ENCODE measurements around the gene GSG1L2.

GSG1L2 gene

DNA sequence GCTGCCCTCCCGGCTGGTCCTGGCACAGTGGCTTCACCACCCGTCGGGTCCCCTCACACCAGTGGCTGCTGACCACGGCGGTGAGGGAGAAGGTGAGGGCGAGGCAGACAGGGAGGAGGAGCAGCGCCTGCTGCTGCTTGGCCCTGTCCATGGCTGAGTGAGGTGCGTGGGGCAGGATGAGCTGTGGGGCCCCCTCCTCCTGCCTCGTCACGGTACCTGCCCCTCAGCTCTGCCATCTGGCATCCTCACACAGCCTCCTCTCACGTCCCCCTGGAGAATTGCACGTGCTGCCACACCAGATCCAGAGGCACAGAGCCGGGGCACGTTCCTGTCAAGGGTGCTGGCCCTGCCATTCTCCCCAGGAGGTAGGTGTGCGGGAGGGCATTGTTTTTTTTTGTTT is at the start of gene GSG1L2:
Gene GSG1L2 (minus strand): TSS at position 159 of the 400 bp plus-strand sequence. CDS start 8 bp downstream, at position 151.
- no peak for DNase-seq

DNA sequence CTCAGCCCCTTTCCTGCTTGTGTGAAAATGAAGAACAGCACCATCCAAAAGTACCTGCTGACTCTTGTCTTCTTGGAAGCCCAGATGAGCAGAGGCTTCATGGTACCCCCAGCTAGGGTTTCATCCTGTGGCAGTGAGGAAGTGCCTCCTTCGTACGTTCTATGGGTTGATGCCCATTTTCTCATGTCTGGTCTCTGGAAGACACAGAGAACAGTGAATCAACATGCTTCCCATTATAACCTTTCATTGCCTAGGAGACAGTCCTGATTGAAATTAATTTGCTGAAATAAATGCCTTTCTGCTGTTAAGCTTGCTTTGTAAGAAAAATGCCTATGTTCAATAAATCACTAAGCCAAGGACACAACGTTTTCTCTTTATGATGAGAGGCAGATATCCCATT is 46.7 kb upstream of the GSG1L2 start:
- no peak for DNase-seq

DNA sequence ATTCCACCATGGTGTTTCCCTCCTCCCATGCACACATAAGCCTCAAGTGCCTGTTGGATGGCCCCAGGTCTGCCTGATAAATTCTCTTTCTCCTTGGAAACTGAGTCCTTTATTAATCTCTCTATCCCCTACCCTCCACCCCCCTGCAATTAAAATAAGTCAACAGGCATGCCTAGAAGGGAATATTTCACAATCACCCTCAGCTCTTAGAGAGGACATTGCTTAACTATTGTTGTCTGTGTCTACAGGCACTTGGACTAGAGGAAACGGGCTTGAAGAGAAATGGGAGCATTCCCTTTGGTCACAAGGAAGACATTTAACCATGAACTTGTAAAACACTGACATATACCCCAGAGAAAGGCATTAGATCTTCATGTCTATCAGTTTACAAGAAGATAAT is 43.7 kb upstream of the GSG1L2 start:
- no peak for DNase-seq

DNA sequence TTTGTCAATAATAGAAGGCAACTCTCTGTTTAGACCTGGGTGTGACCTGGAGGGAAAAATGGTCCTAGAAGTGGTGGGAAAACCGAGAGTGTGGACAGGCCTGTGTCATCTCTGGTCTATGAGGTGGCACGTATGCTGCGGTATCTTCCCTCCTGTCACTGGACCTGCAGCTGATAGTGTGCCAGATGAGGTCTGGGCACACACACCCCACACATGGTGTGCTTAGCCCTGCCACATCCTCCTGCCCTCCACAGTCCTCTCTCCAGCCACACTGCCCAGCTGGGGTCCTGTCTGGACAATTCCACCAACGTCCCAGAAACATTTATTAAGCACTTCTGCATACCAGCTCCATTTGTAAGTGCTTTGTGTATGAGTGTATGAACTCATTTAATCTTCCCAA is 41.1 kb upstream of the GSG1L2 start:
- no peak for DNase-seq

DNA sequence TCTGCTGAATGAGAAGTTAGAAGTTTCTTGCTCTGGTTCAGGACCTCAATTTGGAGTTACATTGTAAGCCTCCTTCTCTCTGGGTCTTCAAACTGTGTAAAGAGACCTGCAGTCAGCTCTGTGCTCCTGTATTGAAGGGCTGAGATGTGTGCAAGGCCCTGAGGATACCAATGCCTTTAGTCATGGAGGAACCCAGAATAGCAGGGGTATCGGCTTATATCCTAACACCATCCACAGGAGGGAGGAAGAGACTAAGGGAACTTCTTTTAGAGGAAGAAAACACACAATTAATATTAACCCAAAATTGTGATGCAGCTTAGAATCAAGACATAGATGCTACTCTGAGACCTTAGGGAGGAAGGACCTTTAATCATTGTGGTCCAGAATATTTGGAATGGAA is 40.3 kb upstream of the GSG1L2 start:
- no peak for DNase-seq

DNA sequence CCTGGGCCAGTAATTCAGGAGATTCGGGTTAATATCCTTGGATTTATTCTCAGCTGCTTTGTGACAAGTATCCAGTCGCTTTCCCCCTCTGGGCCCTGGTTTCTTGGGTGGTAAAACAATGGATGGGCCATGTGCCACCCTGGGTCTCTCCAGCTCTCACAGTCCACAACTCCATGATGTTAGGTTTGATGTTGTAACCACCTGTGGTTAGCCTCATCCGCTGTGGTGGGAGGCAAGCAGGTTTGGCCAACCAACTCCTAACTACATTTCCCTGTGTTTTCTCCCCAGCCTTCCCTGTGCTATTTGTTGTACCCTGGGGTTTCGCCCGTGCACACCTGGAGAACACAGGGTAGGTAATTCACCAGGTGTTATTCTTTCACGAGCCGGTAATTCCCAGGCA is 39.0 kb upstream of the GSG1L2 start:
- no peak for DNase-seq

DNA sequence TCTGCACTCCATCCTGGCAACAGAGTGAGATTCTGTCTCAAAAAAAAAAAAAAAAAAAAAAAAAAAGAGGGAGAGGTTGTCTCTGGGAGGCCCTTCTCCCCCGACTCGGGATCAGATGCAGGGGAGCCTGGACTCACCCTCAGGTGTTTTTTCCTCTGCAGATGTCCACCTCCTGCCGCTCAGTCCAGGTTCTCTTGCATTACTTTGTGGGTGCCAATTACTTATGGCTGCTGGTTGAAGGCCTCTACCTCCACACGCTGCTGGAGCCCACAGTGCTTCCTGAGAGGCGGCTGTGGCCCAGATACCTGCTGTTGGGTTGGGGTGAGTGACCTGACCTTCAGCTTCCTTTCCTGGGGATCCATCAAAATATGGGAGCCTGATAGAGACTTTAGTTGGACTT is 37.9 kb upstream of the GSG1L2 start:
- DNase-seq, result no peak

DNA sequence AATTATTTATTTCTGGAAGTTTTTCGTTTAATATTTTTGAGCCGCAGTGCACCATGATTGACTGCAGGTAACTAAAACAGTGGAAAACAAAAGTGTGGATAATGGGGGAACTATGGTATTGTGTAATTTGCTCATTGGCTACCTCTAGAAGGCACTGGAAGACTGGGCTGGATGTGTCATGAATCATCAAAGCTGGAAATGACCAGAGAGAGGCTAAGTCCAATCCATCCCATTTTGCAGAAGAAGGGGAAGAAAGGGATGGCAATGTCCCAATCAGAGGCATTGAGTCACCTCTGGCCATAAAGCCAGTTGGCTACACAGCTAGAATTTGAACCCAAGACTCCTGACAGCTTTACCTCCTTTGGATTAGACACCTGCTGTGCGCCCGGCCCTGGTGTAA is 33.2 kb upstream of the GSG1L2 start:
- DNase-seq, result no peak

DNA sequence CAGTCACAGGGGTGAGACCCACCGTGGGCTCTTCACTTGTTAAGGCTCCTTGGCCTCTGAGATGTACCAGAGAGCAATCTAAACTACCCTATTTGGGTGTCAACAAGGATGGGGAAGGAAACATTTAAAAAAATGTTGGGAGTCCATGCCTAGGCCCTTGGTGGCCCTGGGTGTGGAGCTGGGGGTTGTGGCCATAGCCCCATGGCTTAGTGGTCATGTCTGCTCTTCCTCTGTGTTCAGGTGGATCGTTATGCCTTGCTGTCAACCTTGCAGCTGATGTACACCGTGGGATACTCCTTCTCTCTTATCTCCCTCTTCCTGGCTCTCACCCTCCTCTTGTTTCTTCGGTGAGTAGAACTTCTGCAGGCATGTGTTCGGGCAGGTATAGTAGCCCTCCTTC is 32.4 kb upstream of the GSG1L2 start:
- DNase-seq, result no peak

DNA sequence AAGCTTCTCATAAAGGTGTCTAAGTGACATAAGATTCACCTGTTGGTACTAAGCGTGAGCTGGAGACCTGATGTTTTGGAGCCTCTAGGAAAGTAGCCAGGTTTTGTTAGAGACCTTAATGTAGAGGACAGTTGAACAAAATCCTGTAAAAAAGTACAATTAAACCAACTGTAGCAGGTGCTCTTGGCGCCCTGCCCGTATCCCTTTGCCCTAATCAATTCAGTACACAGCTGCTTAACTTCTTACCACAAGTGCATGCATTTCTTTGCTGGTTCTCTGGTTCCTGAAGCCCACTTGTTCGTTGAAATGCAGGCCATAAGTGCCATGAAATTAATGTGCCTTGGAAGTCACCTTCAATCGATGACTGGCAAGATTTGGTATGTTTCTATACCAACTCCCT is 28.3 kb upstream of the GSG1L2 start:
- DNase-seq, result no peak

DNA sequence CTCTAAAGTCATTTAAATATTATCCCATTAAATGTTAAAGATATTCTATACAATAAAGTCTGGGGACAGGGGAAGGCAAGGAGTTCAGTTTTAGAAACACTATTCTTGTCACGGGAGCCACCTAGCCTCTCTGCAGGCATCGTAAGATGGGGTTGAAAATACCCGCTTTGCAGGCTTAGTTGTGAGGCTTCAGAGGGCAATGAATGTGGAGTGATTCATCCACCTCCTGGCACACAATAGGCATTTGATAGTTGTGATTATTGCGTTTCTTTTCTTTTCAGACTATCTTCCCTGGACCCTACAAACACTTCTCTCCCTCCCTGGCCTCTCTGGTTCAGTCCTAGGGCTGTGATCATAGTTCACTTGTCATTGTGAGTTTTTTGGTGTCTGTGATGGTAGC is 23.4 kb upstream of the GSG1L2 start:
- DNase-seq, result no peak

DNA sequence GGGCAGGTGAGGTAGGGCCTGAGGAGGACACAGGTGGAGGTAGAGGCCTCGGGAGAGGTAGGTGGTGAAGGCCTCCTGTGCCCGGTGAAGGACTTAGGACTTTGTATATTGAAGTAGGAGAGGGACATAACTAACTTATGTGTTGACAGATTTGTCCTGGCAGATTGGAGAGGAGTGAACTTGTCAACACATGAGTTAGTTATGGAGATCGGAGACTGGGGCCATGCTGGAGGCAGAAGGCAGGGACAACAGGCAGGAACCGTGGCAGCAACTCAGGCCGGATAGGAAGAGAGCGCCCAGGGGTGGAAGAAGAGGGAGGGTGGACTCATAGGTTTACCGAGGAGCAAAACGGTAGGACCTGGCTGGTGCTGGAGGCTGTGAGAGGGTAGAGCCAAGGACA is 22.3 kb upstream of the GSG1L2 start:
- DNase-seq, result no peak

DNA sequence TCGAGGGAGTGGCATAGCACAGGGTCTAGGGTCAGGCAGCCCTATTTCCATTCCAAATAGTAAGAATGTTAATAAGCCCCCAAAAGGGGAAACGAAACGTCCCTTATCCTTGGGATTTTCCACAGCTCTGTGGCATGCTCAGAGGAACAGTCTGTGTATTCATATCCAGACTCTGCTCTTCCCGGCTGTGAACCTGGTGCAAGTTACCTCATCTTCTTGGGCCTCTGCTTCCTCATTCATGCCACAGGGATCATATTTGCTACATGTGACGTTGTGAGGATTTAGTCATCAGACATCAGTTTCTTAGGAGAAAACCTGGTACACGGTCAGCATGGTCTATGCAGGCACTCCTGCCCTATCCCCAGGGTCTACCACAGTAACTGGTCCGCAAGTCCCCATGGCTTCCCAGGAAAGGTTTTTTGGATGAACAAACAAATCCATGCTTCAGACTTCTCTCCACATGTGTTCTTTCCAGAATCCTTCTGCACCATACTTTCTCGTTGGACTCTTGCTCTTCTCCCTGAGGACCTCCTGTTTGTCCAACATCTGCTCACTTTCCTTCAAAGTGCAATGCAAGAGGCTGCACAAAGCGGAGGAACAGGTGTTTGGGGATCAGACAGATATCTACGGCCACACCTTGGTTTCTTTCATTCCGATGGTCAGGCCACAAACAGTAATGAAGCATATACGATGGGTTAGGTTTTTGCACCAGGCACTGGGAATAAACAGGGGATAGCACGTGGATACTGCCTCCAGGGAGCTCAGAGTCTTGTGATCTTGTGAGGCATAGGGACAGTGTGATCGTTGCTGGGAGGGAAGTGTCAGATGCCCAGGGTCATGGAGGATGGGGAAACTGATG is 21.5 kb upstream of the GSG1L2 start:
- no peak for DNase-seq

DNA sequence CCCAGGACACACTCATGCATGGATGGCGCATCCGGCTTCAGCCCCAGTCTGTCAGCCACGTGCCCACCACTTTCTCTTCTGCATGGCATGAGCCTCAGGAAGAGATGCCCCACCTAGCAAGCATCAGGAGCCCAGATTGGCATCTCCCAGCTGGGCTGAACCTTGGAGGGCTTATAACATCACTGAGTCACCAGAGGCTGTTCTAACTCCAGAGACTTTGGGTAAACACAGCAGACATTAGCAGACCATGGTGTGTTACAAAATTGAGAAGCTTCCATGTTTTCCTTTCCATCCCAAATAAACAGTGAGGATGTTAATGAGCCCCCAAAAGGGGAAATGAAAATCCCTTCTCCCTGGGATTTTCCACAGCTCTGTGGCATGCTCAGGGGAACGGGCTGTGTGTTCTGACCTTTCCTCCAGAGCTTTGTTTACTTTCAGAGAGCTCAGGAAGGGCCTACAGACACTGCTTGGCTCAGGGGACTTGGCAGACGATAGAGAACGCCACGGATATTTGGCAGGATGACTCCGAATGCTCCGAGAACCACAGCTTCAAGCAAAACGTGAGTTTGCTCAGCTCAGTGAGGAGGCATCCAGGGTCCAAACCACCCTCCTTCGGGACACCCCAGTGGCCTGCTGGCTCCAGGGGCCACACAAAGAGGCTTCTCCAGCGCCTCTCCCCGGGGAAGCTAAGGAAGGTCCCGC is 20.3 kb upstream of the GSG1L2 start:
- no peak for DNase-seq

DNA sequence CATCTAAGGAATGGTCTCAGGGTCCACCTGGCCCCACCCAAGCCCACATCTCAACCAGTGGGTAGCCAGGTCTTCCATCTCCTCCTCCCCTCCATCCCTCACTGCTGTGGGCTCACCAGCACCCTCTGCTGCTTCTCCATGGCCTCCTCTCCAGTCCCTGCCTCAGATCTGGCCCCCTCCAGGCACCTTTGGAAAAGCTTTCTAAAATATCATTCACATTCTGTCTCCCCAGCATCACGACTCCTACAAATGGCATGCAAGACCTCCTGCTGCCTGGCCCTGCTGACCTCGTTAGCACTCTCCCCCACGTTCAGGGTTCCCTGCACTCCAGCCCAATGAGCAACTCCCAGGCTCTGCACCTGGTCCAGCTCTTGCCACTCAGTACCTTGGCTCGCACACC is 17.6 kb upstream of the GSG1L2 start:
- no peak for DNase-seq

DNA sequence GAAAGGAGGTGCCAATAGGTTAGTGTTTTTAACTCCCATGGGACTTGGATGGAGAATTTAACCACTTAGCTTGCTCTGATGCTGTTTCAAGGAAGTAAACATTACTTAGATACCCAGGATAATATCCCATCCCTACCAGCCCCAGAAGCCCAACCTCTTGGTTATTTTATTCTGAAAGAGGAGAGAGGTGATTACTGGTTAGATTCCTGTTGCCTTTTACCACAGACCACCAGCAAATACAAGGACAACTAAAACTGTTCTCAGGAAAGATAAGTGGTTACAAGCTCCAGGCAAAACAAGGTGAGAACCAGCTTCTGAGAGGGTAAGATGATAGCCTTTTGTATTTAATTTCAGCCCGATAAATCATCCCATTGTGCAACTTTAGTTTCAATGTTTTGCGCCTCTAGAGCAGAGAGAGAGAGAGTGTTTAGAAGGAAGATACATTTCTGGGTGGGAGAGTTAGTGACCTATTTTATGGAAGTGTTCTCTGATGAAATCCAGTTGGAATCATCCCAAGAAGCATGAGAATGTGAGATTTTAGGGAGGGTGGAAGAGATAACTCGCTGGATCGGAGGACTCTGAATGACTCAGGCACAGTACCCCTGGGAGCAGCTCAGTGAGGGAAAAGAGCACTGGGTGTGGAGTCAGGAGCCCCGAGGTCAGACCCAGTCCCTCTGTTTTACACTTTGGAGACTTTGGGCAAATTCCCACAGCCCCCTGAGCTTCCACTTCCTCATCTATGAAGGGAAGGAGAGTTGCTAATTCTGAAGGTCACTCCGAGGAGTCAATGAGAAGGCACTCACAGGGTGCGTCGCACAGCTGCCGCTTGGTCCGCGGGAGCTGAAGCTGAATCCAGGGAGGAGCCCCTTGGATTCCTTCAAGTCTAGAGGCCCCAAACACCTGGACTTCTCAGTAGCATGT is 15.9 kb upstream of the GSG1L2 start:
- DNase-seq, result no peak

DNA sequence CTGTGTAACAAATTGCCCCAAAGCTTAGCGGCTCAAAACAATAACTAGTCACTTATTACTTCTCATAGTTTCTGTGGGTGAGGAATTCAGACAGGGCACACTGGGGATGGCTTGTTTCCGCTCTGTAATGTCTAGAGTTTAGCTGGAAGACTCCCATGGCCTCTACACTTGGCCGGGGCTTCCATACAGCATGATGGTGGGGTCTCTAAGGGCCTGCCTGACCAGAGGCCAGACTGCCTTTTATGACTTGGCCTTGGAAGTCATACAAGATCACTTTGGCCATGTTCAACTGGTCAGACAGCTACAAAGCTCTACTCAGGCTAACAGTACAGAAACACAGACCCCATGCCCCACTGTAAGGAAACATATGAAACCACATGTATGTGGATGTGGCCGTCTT is 12.0 kb upstream of the GSG1L2 start:
- DNase-seq, result no peak

DNA sequence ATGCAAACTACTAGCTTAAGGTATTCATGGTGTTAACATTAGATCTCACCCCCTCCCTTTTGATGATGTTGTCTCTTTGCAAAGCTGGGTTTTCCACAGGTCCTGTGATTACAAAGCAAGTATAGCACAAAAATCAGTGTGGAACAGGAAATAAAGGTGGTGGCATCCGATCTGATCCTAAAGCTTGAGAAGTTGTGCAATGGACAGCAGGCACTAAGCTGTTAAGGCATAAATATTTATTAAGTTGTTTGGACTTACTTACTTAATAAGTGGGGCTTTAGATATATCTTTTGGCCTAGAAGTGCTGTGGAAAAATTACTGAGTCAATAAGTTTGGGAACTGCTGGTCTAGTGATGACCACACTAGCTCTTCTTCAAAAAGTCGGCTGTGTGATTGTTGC is 8.8 kb upstream of the GSG1L2 start:
- no peak for DNase-seq

DNA sequence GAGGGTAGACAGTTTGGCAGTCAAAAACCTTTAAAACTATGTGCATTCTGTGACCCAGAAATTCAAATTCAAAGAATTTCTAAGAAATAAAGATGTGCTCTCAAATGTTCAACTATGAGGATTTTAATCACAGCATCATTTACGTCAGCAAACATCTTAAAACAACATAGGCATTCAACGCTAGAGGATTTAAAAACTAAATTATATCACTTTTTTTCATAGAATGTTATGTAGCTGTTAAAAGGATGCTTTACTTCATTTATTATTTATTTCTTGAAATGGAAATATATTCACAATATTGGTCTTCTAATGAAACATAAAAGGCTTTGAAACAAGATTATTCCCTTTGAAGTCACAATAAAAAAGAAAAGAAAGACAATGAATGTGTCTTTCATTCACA is 7.5 kb upstream of the GSG1L2 start:
- DNase-seq, result no peak

DNA sequence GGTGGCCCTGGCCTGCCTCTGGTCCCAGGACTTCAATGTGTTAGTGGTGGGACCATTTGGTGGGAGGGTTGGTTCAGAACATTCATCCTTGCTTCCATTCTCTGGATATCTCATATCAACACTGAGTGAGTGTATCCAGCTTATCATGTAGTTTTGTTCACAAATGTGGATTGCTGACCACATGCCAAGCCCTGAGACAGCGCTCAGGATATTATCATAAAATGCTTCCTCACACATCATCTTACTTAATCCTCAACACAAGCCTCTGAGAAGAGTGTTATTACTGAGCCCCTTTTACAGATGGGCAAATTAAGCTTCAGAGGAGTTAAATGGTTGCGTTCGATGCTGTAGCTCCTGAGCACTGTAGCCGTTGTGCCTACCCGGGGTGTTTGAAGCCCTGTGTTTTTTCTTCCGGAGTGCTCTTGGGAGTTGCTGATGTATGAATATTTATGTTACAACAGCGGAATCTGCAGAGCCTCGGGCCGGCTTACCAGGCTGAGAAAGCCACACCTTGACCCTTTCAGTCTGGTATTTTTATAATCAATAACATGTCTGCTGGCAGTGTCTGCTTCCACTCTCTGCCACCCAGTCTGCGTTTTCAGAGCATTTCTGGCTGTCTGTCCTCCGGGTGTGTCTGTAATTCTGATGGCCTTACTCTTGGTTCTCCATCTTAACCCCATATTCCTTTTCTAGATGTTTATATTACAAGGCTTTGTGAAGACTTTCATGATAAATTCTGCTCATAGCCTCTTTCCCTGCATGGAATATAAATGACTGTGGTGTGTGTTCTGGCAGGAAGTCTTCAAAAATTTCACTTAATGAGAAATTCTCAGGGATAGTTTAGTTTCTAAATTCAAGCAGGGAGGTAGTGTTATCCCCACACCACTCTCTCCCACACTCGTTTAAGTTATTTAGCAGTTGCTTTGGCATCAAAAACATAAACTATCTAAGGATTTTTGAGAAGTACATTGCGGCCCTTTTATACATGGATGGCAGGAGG is 6.7 kb upstream of the GSG1L2 start:
- no peak for DNase-seq

DNA sequence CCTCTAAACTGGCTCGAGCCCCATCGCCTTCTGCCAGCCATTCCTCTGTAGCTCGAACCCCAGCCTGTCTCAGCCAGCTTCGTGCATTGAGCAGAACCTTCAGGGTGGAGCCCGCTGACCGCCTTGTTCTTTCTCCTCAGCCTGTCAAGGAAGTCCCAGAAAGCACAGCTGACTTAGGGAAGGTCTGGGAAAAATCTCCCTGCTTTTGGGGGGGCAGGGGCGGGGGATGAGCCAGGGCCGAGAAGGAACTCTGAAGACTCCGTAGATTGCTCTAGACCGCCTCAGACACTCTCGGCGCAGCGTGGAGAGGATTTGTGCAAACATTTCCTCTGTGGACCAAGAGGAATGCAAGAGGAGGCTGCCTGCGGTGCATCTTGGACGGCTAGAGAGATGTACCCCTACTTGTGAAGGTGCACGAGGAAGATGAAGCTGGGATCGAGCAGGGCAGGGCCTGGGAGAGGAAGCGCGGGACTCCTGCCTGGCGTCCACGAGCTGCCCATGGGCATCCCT is 3.8 kb upstream of the GSG1L2 start, which contains the start of gene GLP2R:
Gene GLP2R (plus strand): TSS at position 284 of the 510 bp plus-strand sequence. CDS start 140 bp downstream, at position 424.
- DNase-seq, result no peak

Data from NK-92 treated with Interleukin-12 subunit alpha and Interleukin-12 subunit beta, amount 100 ng/mL, for 24 hours (cell line).